ENCODE measurements around the gene OPN1MW.
"Not testable (repeated sequence)": the region's sequence is repeated elsewhere in the genome, so short reads cannot be mapped to it uniquely, and the experiment has no call there.

OPN1MW gene

GRCh38 chrX:154211057-154211456, 28.7 kb downstream of the OPN1MW start:
- DNase-seq (ENCODE audit: low read depth), result not testable (repeated sequence)

GRCh38 chrX:154211499-154211898, 29.1 kb downstream of the OPN1MW start:
- not testable (repeated sequence) for DNase-seq (ENCODE audit: low read depth)

DNA sequence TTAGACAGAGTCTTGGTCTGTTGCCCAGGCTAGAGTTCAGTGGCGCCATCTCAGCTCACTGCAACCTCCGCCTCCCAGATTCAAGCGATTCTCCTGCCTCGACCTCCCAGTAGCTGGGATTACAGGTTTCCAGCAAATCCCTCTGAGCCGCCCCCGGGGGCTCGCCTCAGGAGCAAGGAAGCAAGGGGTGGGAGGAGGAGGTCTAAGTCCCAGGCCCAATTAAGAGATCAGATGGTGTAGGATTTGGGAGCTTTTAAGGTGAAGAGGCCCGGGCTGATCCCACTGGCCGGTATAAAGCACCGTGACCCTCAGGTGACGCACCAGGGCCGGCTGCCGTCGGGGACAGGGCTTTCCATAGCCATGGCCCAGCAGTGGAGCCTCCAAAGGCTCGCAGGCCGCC, 37.1 kb downstream of the OPN1MW start, which contains the start of gene OPN1MW2:
Gene OPN1MW2, plus strand, starts transcription at position 301 of the 400 bp plus-strand sequence. Its CDS starts 60 bp downstream, at position 361.
- not testable (repeated sequence) for DNase-seq (ENCODE audit: low read depth)

- DNase-seq (ENCODE audit: low read depth), result not testable (repeated sequence)
Observed at GRCh38 chrX:154225292-154225691, 42.9 kb downstream of the OPN1MW start.

DNA sequence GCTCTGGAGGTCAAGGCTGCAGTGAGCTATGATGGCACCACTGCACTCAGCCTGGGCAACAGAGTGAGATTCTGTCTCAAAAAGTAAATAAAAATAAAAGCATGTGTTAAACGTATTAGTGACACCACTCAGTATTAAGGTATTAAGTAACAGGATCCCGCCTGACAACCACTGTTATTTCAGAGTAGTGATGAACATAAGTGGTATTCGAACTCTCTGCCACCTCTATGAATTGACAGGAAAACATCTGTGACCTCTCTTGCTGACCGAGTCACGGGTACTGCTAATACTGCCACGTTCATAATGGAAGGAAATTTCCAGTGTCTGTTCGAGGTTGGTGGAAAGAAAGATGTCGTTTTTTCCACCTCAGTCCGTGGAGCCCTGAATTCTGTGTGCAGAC, 44.3 kb downstream of the OPN1MW start:
- not testable (repeated sequence) for DNase-seq (ENCODE audit: low read depth)

GRCh38 chrX:154231443-154231842, 49.0 kb downstream of the OPN1MW start:
- not testable (repeated sequence) for DNase-seq (ENCODE audit: low read depth)

- not testable (repeated sequence) for DNase-seq (ENCODE audit: low read depth)
Observed at GRCh38 chrX:154233620-154234019, 51.2 kb downstream of the OPN1MW start.

GRCh38 chrX:154238939-154239559, 56.7 kb downstream of the OPN1MW start:
- not testable (repeated sequence) for DNase-seq (ENCODE audit: low read depth)

DNA sequence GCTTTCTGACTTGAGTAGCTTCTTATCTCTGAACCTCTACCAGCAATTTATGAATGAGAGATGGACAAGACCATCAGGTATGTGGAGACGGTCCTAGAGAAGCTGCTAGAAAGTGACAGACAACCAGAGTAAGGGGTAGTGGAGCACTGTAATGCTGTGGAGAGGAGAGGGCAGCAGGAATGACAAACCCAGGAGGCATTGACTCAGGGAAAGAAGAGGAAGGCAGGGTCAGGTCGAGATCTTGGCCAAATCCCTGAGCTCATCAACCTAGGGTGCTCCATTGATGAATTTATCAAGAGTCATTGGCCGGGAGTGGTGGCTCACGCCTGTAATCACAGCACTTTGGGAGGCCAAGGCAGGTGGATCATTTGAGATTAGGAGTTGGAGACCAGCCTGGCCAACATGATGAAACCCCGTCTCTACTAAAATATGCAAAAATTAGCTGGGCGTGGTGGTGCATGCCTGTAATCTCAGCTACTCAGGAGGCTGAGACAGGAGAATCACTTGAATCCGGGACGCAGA, 57.6 kb downstream of the OPN1MW start:
- DNase-seq (ENCODE audit: low read depth), result not testable (repeated sequence)
